ENCODE data around the gene CLPTM1.

The CLPTM1 gene

GRCh38 chr19:44987148-44987675, 32.0 kb downstream of the CLPTM1 start:
- no peak for DNase-seq (ENCODE audit: low read depth)
- H3K4me3 ChIP-seq (ENCODE audit: low read depth, low read length), result no peak overlapping the region
- no peak for TF ChIP-seq CTCF (conservative IDR thresholded peaks at IDR 0.05; ENCODE audit: low read depth, low read length)

- H3K4me3 ChIP-seq (ENCODE audit: low read depth, low read length), result no peak overlapping the region
- DNase-seq (ENCODE audit: low read depth), result no peak
- no peak for TF ChIP-seq CTCF (conservative IDR thresholded peaks at IDR 0.05; ENCODE audit: low read depth, low read length)
Measured at GRCh38 chr19:44988273-44988672, 33.1 kb downstream of the CLPTM1 start.

- H3K4me3 ChIP-seq (ENCODE audit: low read depth, low read length), result no peak overlapping the region
- DNase-seq (ENCODE audit: low read depth), result peak; percentile 78
- peak; percentile 79 for TF ChIP-seq CTCF (conservative IDR thresholded peaks at IDR 0.05; ENCODE audit: low read depth, low read length)
Measured at GRCh38 chr19:44988896-44989556, 33.8 kb downstream of the CLPTM1 start.

GRCh38 chr19:44990459-44990858, 35.3 kb downstream of the CLPTM1 start:
- no peak for TF ChIP-seq CTCF (conservative IDR thresholded peaks at IDR 0.05; ENCODE audit: low read depth, low read length)

GRCh38 chr19:44990966-44991365, 35.8 kb downstream of the CLPTM1 start:
- no peak overlapping the region for H3K4me3 ChIP-seq (ENCODE audit: low read depth, low read length)
- TF ChIP-seq CTCF (conservative IDR thresholded peaks at IDR 0.05; ENCODE audit: low read depth, low read length), result no peak
- no peak for DNase-seq (ENCODE audit: low read depth)

More at GRCh38 chr19:44990459-44990858, 35.3 kb downstream of the CLPTM1 start:
- DNase-seq (ENCODE audit: low read depth), result no peak
- no peak overlapping the region for H3K4me3 ChIP-seq (ENCODE audit: low read depth, low read length)

GRCh38 chr19:44992336-44993163, 37.4 kb downstream of the CLPTM1 start:
- H3K4me3 ChIP-seq (ENCODE audit: low read depth, low read length), result no peak overlapping the region
- no peak for TF ChIP-seq CTCF (conservative IDR thresholded peaks at IDR 0.05; ENCODE audit: low read depth, low read length)
- no peak for DNase-seq (ENCODE audit: low read depth)

Data from choroid plexus epithelial cell (primary cell).